B cell (primary cell): ENCODE results near the gene CTRL. TPM values are rescaled to one million over a fixed set of nuclear protein-coding genes. Genes with fewer than 3 reads are reported as not detected.

Source experiments
- ATAC-seq: fragments of 200-7000 bp; cut with Tn5 transposase; one replicate; pipeline ENCODE4 v1.10.0; 2021; ENCODE audit warnings: low read depth, mild to moderate bottlenecking, moderate number of reproducible peaks, moderate library complexity
- CTCF ChIA-PET: fragments of 350-600 bp; sonication (Branson Sonifier 250); formaldehyde crosslinking; loops from one replicate; lab custom pipeline; 2021; ENCODE audit warnings: antibody characterized with exemption, inconsistent platforms; lab: Charles Lee
- POLR2A ChIA-PET: fragments of 350-600 bp; sonication (Branson Sonifier 250); formaldehyde crosslinking; loops from one replicate; lab custom pipeline; 2021; ENCODE audit warnings: antibody characterized with exemption; lab: Charles Lee
- DNase-seq: peaks from one replicate; pipeline ENCODE4 v3.0.0; 2013
- H2AFZ ChIP-seq: 2 replicates; pipeline ENCODE4 v1.6.1; 2012; ENCODE audit warnings: mild to moderate bottlenecking, low read depth, low read length; ENCODE audit not compliant: insufficient read depth, poor library complexity, severe bottlenecking
- H3K27ac ChIP-seq, 2 donors: 1 replicate in 1 of 2; 2 replicates in 1 of 2; pipeline ENCODE4 v1.5.1; 2012 to 2013; ENCODE audit warnings: low read length in 2 of 2, mild to moderate bottlenecking in 2 of 2, moderate library complexity in 1 of 2
- H3K27me3 ChIP-seq, 4 experiments: fragments of 200-600 bp in 1 of 4; sonication (generic) in 1 of 4; replicated peaks in 1 of 4; 1 replicate in 2 of 4; 2 replicates in 2 of 4; pipeline versions ENCODE4 v1.6.1 to v1.7.0; 2013 to 2016; ENCODE audit warnings: low read length in 3 of 4, mild to moderate bottlenecking in 2 of 4, mixed read lengths in 1 of 4, moderate library complexity in 1 of 4; ENCODE audit not compliant: insufficient read depth in 4 of 4, control insufficient read depth in 3 of 4; ENCODE audit errors: control extremely low read depth in 1 of 4
- H3K36me3 ChIP-seq, 2 experiments: replicated peaks in 1 of 2; 1 replicate in 1 of 2; 2 replicates in 1 of 2; pipeline versions ENCODE4 v1.6.1 to v1.7.1; 2013; ENCODE audit warnings: low read length in 1 of 2; ENCODE audit not compliant: insufficient read depth in 2 of 2, control insufficient read depth in 1 of 2; ENCODE audit errors: control extremely low read depth in 1 of 2, extremely low read depth in 1 of 2
- H3K4me1 ChIP-seq, 2 donors: fragments of 200-600 bp in 1 of 2; sonication (generic) in 1 of 2; 1 replicate in 1 of 2; 2 replicates in 1 of 2; pipeline versions ENCODE4 v1.5.1 to v1.6.1; 2013 to 2017; ENCODE audit warnings: low read length in 2 of 2; ENCODE audit not compliant: control insufficient read depth in 2 of 2, insufficient read depth in 2 of 2
- H3K4me2 ChIP-seq: replicated peaks from 2 replicates; pipeline ENCODE3; 2012; ENCODE audit warnings: mild to moderate bottlenecking, low read depth, low read length; ENCODE audit not compliant: poor library complexity, severe bottlenecking
- H3K4me3 ChIP-seq, 5 experiments: fragments of 200-600 bp in 1 of 5; sonication (generic) in 1 of 5; 1 replicate in 3 of 5; 2 replicates in 2 of 5; pipeline versions ENCODE4 v1.5.1 to v1.7.0; 2011 to 2016; ENCODE audit warnings: low read length in 4 of 5, mild to moderate bottlenecking in 4 of 5, low read depth in 2 of 5, control low read depth in 1 of 5, moderate library complexity in 1 of 5; ENCODE audit not compliant: insufficient read depth in 1 of 5; ENCODE audit errors: control extremely low read depth in 1 of 5, extremely low read depth in 1 of 5
- H3K79me2 ChIP-seq: fragments of 200-600 bp; sonication (generic); one replicate; pipeline ENCODE4 v1.6.0; 2016; ENCODE audit warnings: low read length; ENCODE audit not compliant: control insufficient read depth, insufficient read depth
- H3K9ac ChIP-seq: fragments of 200-600 bp; sonication (generic); 2 replicates; pipeline ENCODE4 v1.6.1; 2017; ENCODE audit warnings: mild to moderate bottlenecking, low read length, moderate library complexity
- H3K9me3 ChIP-seq, 3 donors: one replicate each; pipeline versions ENCODE4 v1.6.1 to v1.7.1; 2013; ENCODE audit warnings: low read length in 2 of 3; ENCODE audit not compliant: control insufficient read depth in 2 of 3, insufficient read depth in 1 of 3; ENCODE audit errors: control extremely low read depth in 1 of 3
- H4K20me1 ChIP-seq: 2 replicates; pipeline ENCODE4 v1.6.0; 2012; ENCODE audit warnings: mild to moderate bottlenecking, low read length; ENCODE audit not compliant: insufficient read depth, control insufficient read depth, poor library complexity, severe bottlenecking
- H3K27ac Mint-ChIP-seq: one replicate; pipeline ENCODE4 v1.8.0; 2021; ENCODE audit warnings: mixed read lengths
- H3K27me3 Mint-ChIP-seq: one replicate; pipeline ENCODE4 v1.8.0; 2021; ENCODE audit warnings: mixed read lengths
- H3K4me1 Mint-ChIP-seq: one replicate; pipeline ENCODE4 v1.8.0; 2021; ENCODE audit warnings: mixed read lengths
- H3K4me3 Mint-ChIP-seq: one replicate; pipeline ENCODE4 v1.8.0; 2021; ENCODE audit warnings: mixed read lengths
- H3K9me3 Mint-ChIP-seq: one replicate; pipeline ENCODE4 v1.8.0; 2022; ENCODE audit warnings: mixed read lengths; ENCODE audit not compliant: insufficient read depth
- CTCF ChIP-seq: fragments of 200-600 bp; IDR thresholded peaks from one replicate; pipeline ENCODE4 v1.8.0; 2022; ENCODE audit warnings: antibody characterized with exemption, mild to moderate bottlenecking
- EZH2 ChIP-seq: IDR thresholded peaks from 2 replicates; pipeline ENCODE4 v1.6.1; 2012; ENCODE audit warnings: borderline replicate concordance, low read depth, mild to moderate bottlenecking, moderate library complexity, low read length; ENCODE audit not compliant: insufficient read depth, poor library complexity, severe bottlenecking
- WGBS: methylation state at CpG from one replicate; pipeline ENCODE4 v1.1.5; 2013; ENCODE audit warnings: missing lambda C conversion rate; ENCODE audit not compliant: insufficient coverage; 5-methylcytosine and 5-hydroxymethylcytosine counted together
- intact Hi-C: fragments of 100-400 bp; cut with micrococcal nuclease; formaldehyde crosslinking; loops from one replicate; pipeline ENCODE4 v1.10.0; 2022
- polyA plus RNA-seq: library from polyadenylated mRNA; depleted of rRNA; stranded (reverse); fragments of >200 nt; gene quantifications from 2 replicates; pipeline ENCODE4 v1.2.3, GENCODE V29; 2012
- total RNA-seq, 2 donors: library from RNA; stranded (reverse); fragments of 120-200 nt in 1 of 2; gene quantifications; 1 replicate in 1 of 2; 2 replicates in 1 of 2; pipeline versions ENCODE4 v1.2.3 to v1.2.4, GENCODE V29; 2013 to 2022

Gene CTRL
- total and polyA plus RNA-seq, 2 donors (not counting 1 experiment from before 2014, with no cell fraction given) = 5.8 to 19.0 TPM

- H3K36me3 ChIP-seq = peaks cover 0 to 3% of the 10 kb centered on the region in 2 experiments
- H3K27me3 ChIP-seq = no peaks in the 10 kb centered on the region
- H3K9ac ChIP-seq = peak overlapping the region; percentile 82
- POLR2A ChIA-PET = interaction anchor here (0.8 to 1.9 kb wide), 3 partner anchors 16 to 38 kb away, joined by 3 to 8 read pairs (median 5); partner anchors contain the start of gene PSMB10
- H3K4me3 Mint-ChIP-seq = peak overlapping the region; percentile 88
- H3K27ac ChIP-seq = peak overlapping the region in 1 of 2 donors; percentile 63
- CTCF ChIA-PET = interaction anchor here (0.6 to 3.2 kb wide), 3 partner anchors 31 to 175 kb away, joined by 3 to 11 read pairs (median 9); partner anchors contain the start of gene PSMB10
- intact Hi-C loops = loop anchor here (1.0 to 10.0 kb wide), 4 partner anchors 25 to 257 kb away; no protein-coding TSS in a partner anchor
- TF ChIP-seq EZH2 = no peak
- TF ChIP-seq CTCF = no peak
- peak overlapping the region; percentile 80 for H2AFZ ChIP-seq
- ATAC-seq = peak; percentile 7
- peaks cover 10 to 19% of the 10 kb centered on the region in 2 donors for H3K4me1 ChIP-seq
- peak overlapping the region; percentile 91 for H3K27ac Mint-ChIP-seq
- peak overlapping the region; percentile 22 to 95 (median 80) for H3K4me3 ChIP-seq
- peaks cover 19% of the 10 kb centered on the region for H3K79me2 ChIP-seq
- no peaks in the 10 kb centered on the region for H3K27me3 Mint-ChIP-seq
- no peaks in the 10 kb centered on the region for H3K9me3 ChIP-seq
- WGBS = under 1% methylated on average over 45 of the region's 45 CpGs
- H3K4me1 Mint-ChIP-seq = peaks cover 20% of the 10 kb centered on the region
- DNase-seq = peak; percentile 58
- peaks cover 8% of the 10 kb centered on the region for H4K20me1 ChIP-seq
- H3K4me2 ChIP-seq = peak overlapping the region; percentile 100
- H3K9me3 Mint-ChIP-seq = no peaks in the 10 kb centered on the region
Measured at GRCh38 chr16:67967958-67968399, 36.3 kb upstream of the CTRL start.
